ENCODE measurements around the gene TFPI2. TPM values are rescaled to one million over a fixed set of nuclear protein-coding genes. Genes with fewer than 3 reads are reported as not detected.
"Not testable (repeated sequence)": the region's sequence is repeated elsewhere in the genome, so short reads cannot be mapped to it uniquely, and the experiment has no call there.

The TFPI2 gene
- total RNA-seq, 1 experiment from 2014 or later = not detected

DNA sequence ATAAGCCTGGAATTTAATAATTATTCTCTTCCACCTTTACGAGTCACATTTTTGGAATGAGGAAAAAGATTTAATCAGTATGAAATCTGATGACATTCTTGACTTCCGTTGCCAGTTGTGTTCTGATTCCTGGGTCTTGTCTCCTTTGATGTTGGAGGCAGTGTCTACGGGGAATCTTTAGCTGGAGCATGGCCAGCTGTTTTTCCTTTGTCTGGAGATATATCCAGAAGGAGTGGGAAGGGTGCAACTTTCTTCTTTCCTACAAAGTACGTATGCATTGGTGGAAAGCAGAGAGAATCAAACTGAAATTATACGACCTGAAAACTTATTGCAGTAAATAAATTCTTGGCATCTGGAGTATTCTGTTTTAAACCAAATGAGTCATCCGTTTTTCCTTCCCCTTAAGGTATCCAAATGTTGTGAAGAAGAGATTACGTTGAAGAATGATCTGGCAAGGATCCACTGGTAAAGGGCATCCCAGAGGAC is 24.1 kb upstream of the TFPI2 start:
- ChIA-PET CTCF (no interaction called here), POLR2A (no interaction called here)
- no TSS peak for BruUV-seq (replicated peaks)
- H3K36me3 ChIP-seq (ENCODE audit: control insufficient read depth, insufficient read depth, low read length) = no peaks in the 10 kb centered on the region
- H3K4me3 ChIP-seq (ENCODE audit: low read depth, low read length) = no peak overlapping the region
- H3K27me3 Mint-ChIP-seq (ENCODE audit: insufficient read depth, unreplicated experiment) = peaks cover 16% of the 10 kb centered on the region
- H3K4me3 Mint-ChIP-seq (ENCODE audit: unreplicated experiment) = no peak overlapping the region
- no peaks in the 10 kb centered on the region for H3K9me3 Mint-ChIP-seq (ENCODE audit: unreplicated experiment)
- no peaks in the 10 kb centered on the region for H3K9me3 ChIP-seq
- no peaks in the 10 kb centered on the region for H3K36me3 Mint-ChIP-seq (ENCODE audit: insufficient read depth, unreplicated experiment)
- no peak overlapping the region for H3K27ac Mint-ChIP-seq (ENCODE audit: unreplicated experiment)
- TF ChIP-seq, protein P1, sequence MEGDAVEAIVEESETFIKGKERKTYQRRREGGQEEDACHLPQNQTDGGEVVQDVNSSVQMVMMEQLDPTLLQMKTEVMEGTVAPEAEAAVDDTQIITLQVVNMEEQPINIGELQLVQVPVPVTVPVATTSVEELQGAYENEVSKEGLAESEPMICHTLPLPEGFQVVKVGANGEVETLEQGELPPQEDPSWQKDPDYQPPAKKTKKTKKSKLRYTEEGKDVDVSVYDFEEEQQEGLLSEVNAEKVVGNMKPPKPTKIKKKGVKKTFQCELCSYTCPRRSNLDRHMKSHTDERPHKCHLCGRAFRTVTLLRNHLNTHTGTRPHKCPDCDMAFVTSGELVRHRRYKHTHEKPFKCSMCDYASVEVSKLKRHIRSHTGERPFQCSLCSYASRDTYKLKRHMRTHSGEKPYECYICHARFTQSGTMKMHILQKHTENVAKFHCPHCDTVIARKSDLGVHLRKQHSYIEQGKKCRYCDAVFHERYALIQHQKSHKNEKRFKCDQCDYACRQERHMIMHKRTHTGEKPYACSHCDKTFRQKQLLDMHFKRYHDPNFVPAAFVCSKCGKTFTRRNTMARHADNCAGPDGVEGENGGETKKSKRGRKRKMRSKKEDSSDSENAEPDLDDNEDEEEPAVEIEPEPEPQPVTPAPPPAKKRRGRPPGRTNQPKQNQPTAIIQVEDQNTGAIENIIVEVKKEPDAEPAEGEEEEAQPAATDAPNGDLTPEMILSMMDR (IDR thresholded peaks at IDR 0.05; ENCODE audit: insufficient read depth in 1 of 2, low read depth in 1 of 2, low read length in 1 of 2, severe bottlenecking in 1 of 2, unreplicated experiment in 1 of 2) = no peak
- intact Hi-C loops (cut with micrococcal nuclease; ENCODE audit: unreplicated experiment) = no loop called here
- DNase-seq = no peak
- no peaks in the 10 kb centered on the region for H3K4me1 ChIP-seq
- H3K4me1 Mint-ChIP-seq (ENCODE audit: low read depth, unreplicated experiment) = peaks cover 9% of the 10 kb centered on the region
- H3K27me3 ChIP-seq (replicated peaks; ENCODE audit: control insufficient read depth, insufficient read depth, low read length) = no peaks in the 10 kb centered on the region

- TF ChIP-seq, protein P1 (IDR thresholded peaks at IDR 0.05; ENCODE audit: insufficient read depth in 1 of 2, low read depth in 1 of 2, low read length in 1 of 2, severe bottlenecking in 1 of 2, unreplicated experiment in 1 of 2) = no peak
- no peaks in the 10 kb centered on the region for H3K9me3 ChIP-seq
- no peaks in the 10 kb centered on the region for H3K4me1 ChIP-seq
- no peak overlapping the region for H3K4me3 ChIP-seq (ENCODE audit: low read depth, low read length)
- Mint-ChIP-seq H3K4me1 (ENCODE audit: low read depth, unreplicated experiment) (peaks cover 9% of the 10 kb centered on the region), H3K36me3 (ENCODE audit: insufficient read depth, unreplicated experiment) (no peaks in the 10 kb centered on the region), H3K4me3 (ENCODE audit: unreplicated experiment) (no peak overlapping the region), H3K27ac (ENCODE audit: unreplicated experiment) (no peak overlapping the region), H3K27me3 (ENCODE audit: insufficient read depth, unreplicated experiment) (peaks cover 16% of the 10 kb centered on the region), H3K9me3 (ENCODE audit: unreplicated experiment) (no peaks in the 10 kb centered on the region)
- BruUV-seq (replicated peaks) = no TSS peak
- H3K36me3 ChIP-seq (ENCODE audit: control insufficient read depth, insufficient read depth, low read length) = no peaks in the 10 kb centered on the region
- H3K27me3 ChIP-seq (replicated peaks; ENCODE audit: control insufficient read depth, insufficient read depth, low read length) = no peaks in the 10 kb centered on the region
- intact Hi-C loops (cut with micrococcal nuclease; ENCODE audit: unreplicated experiment) = no loop called here
- POLR2A ChIA-PET = no interaction called here
- no peak for DNase-seq
- CTCF ChIA-PET = no interaction called here
These were observed 22.6 kb upstream of the TFPI2 start for GRCh38 chr7:93913197-93913596.

GRCh38 chr7:93911661-93912060 is 21.1 kb upstream of the TFPI2 start:
- intact Hi-C loops (cut with micrococcal nuclease; ENCODE audit: unreplicated experiment); H3K4me3 ChIP-seq (ENCODE audit: low read depth, low read length); POLR2A ChIA-PET; H3K9me3 Mint-ChIP-seq (ENCODE audit: unreplicated experiment); H3K4me1 ChIP-seq; H3K9me3 ChIP-seq; H3K4me1 Mint-ChIP-seq (ENCODE audit: low read depth, unreplicated experiment); H3K27ac Mint-ChIP-seq (ENCODE audit: unreplicated experiment); DNase-seq; H3K36me3 ChIP-seq (ENCODE audit: control insufficient read depth, insufficient read depth, low read length); H3K27me3 ChIP-seq (replicated peaks; ENCODE audit: control insufficient read depth, insufficient read depth, low read length); H3K4me3 Mint-ChIP-seq (ENCODE audit: unreplicated experiment); H3K36me3 Mint-ChIP-seq (ENCODE audit: insufficient read depth, unreplicated experiment); BruUV-seq (replicated peaks); CTCF ChIA-PET: not testable (repeated sequence)
- peaks cover 15% of the 10 kb centered on the region for H3K27me3 Mint-ChIP-seq (ENCODE audit: insufficient read depth, unreplicated experiment)

DNA sequence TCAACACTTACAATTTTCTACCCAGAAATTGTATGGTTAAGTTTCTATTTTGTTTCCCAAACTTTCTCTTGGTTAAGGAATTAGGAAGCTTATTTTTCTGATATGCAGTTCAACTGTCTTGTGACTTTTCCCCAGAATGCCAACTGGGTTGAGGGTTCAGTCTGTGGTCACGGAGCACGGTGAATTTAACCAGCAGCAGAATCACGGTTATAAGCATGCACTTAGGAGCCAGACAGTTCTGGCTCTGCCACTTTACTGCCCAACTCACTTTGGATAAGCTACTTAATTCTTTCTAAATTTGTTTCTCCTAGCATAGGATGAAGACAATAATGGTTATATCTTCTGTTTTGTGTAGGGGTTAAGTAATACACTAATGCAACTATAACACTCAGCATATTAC is 20.7 kb upstream of the TFPI2 start:
- H3K36me3 Mint-ChIP-seq (ENCODE audit: insufficient read depth, unreplicated experiment); H3K9me3 ChIP-seq; H3K36me3 ChIP-seq (ENCODE audit: control insufficient read depth, insufficient read depth, low read length); BruUV-seq (replicated peaks); H3K4me3 Mint-ChIP-seq (ENCODE audit: unreplicated experiment); DNase-seq; H3K27ac Mint-ChIP-seq (ENCODE audit: unreplicated experiment); POLR2A ChIA-PET; H3K4me3 ChIP-seq (ENCODE audit: low read depth, low read length); H3K4me1 ChIP-seq; H3K9me3 Mint-ChIP-seq (ENCODE audit: unreplicated experiment); H3K27me3 ChIP-seq (replicated peaks; ENCODE audit: control insufficient read depth, insufficient read depth, low read length); CTCF ChIA-PET; H3K4me1 Mint-ChIP-seq (ENCODE audit: low read depth, unreplicated experiment); intact Hi-C loops (cut with micrococcal nuclease; ENCODE audit: unreplicated experiment): not testable (repeated sequence)
- peaks cover 11% of the 10 kb centered on the region for H3K27me3 Mint-ChIP-seq (ENCODE audit: insufficient read depth, unreplicated experiment)
